ENCODE data around the gene CHP1. TPM values are rescaled to one million over a fixed set of nuclear protein-coding genes. Genes with fewer than 3 reads are reported as not detected.
A peak's percentile ranks its signal among the peaks of the same experiment; 100 is the strongest.

CHP1 gene
- polyA plus RNA-seq, 3 donors: 57.2 to 67.2 (median 58.8) TPM

DNA sequence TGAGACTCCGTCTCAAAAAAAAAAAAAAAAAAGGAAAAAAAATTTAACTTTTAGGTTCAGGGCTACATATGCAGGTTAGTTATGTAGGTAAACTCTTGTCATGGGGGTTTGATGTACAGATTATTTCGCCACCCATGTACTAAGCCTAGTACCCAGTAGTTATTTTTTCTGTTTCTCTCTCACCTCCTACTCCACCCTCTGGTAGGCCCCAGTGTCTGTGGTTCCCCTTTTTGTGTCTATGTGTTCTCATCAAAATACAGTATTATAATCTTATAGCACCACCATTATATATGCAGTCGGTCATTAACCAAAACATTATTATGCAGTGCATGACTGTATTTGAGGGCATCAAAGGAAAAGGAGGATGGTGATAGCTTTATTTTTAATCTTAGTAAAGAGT, 47.3 kb downstream of the CHP1 start:
- no peak overlapping the region for H3K4me2 ChIP-seq (replicated peaks; ENCODE audit: extremely low read depth, low read length, poor library complexity, severe bottlenecking)
- H3K27ac Mint-ChIP-seq: peak overlapping the region in 1 of 7 donors; percentile 53
- no peaks in the 10 kb centered on the region for H4K20me1 ChIP-seq (ENCODE audit: insufficient read depth, low read length)
- no peak overlapping the region for H2AFZ ChIP-seq (ENCODE audit: insufficient read depth, low read depth, low read length, poor library complexity, severe bottlenecking)
- TF ChIP-seq CTCF (IDR thresholded peaks at IDR 0.05): no peak
- no peaks in the 10 kb centered on the region for H3K9me3 ChIP-seq (replicated peaks in 1 of 2; ENCODE audit: control insufficient read depth in 1 of 2, insufficient read depth in 1 of 2, low read length in 2 of 2)
- no CpG with 5 or more reads among the region's 3 CpGs for WGBS (ENCODE audit: insufficient coverage)
- peaks cover 4% of the 10 kb centered on the region in 2 donors for H3K4me1 ChIP-seq (ENCODE audit: control insufficient read depth in 1 of 2, insufficient read depth in 2 of 2, low read length in 2 of 2)
- peaks cover 40 to 77% of the 10 kb centered on the region in 2 donors for H3K36me3 ChIP-seq (replicated peaks in 1 of 2; ENCODE audit: control insufficient read depth in 1 of 2, insufficient read depth in 2 of 2, low read length in 2 of 2)
- H3K4me3 ChIP-seq (replicated peaks in 1 of 3; ENCODE audit: low read depth in 2 of 3, low read length in 3 of 3): no peak overlapping the region
- H3K9me3 Mint-ChIP-seq: no peaks in the 10 kb centered on the region
- intact Hi-C loops (cut with micrococcal nuclease): no loop called here
- H3K9ac ChIP-seq (ENCODE audit: insufficient read depth, low read length, poor library complexity, severe bottlenecking): no peak overlapping the region
- peaks cover 9% of the 10 kb centered on the region for H3K4me1 Mint-ChIP-seq
- no peaks in the 10 kb centered on the region for H3K27me3 Mint-ChIP-seq (ENCODE audit: low read depth in 3 of 3)
- H3K79me2 ChIP-seq (ENCODE audit: insufficient read depth, low read length): no peaks in the 10 kb centered on the region
- no peaks in the 10 kb centered on the region for H3K27me3 ChIP-seq (ENCODE audit: control insufficient read depth in 2 of 2, insufficient read depth in 2 of 2, low read length in 2 of 2)
- no peak overlapping the region for H3K27ac ChIP-seq (ENCODE audit: low read depth in 1 of 2, low read length in 2 of 2)
- no peak overlapping the region for H3K4me3 Mint-ChIP-seq
- peaks cover 47 to 74% of the 10 kb centered on the region in 2 donors for H3K36me3 Mint-ChIP-seq
- DNase-seq: no peak

GRCh38 chr15:41279535-41280283, 48.6 kb downstream of the CHP1 start:
- Mint-ChIP-seq H3K36me3 (peaks cover 38 to 64% of the 10 kb centered on the region in 2 donors), H3K4me3 (no peak overlapping the region), H3K9me3 (no peaks in the 10 kb centered on the region), H3K4me1 (peaks cover 12% of the 10 kb centered on the region), H3K27me3 (ENCODE audit: low read depth in 3 of 3) (peaks cover 0 to 2% (median 0%) of the 10 kb centered on the region in 3 donors), H3K27ac (peak overlapping the region in 3 of 7 donors; percentile 7 to 70 (median 21))
- peaks cover 10% of the 10 kb centered on the region for H3K79me2 ChIP-seq (ENCODE audit: insufficient read depth, low read length)
- intact Hi-C loops (cut with micrococcal nuclease): loop anchor here (5.0 to 10.0 kb wide), 2 partner anchors 53 to 135 kb away; partner anchors contain the start of genes RTF1 (in 2 of the 2), NUSAP1 (in 1 of the 2) and OIP5 (in 1 of the 2)
- peaks cover 8 to 10% of the 10 kb centered on the region in 2 donors for H3K4me1 ChIP-seq (ENCODE audit: control insufficient read depth in 1 of 2, insufficient read depth in 2 of 2, low read length in 2 of 2)
- no peaks in the 10 kb centered on the region for H3K27me3 ChIP-seq (ENCODE audit: control insufficient read depth in 2 of 2, insufficient read depth in 2 of 2, low read length in 2 of 2)
- H3K4me2 ChIP-seq (replicated peaks; ENCODE audit: extremely low read depth, low read length, poor library complexity, severe bottlenecking): no peak overlapping the region
- no peak overlapping the region for H3K27ac ChIP-seq (ENCODE audit: low read depth in 1 of 2, low read length in 2 of 2)
- H4K20me1 ChIP-seq (ENCODE audit: insufficient read depth, low read length): no peaks in the 10 kb centered on the region
- no peak overlapping the region for H3K4me3 ChIP-seq (replicated peaks in 1 of 3; ENCODE audit: low read depth in 2 of 3, low read length in 3 of 3)
- no peak for DNase-seq
- no peak overlapping the region for H3K9ac ChIP-seq (ENCODE audit: insufficient read depth, low read length, poor library complexity, severe bottlenecking)
- WGBS (ENCODE audit: insufficient coverage): 100% methylated on average over 1 of the region's 1 CpG
- peaks cover 34 to 63% of the 10 kb centered on the region in 2 donors for H3K36me3 ChIP-seq (replicated peaks in 1 of 2; ENCODE audit: control insufficient read depth in 1 of 2, insufficient read depth in 2 of 2, low read length in 2 of 2)
- H3K9me3 ChIP-seq (replicated peaks in 1 of 2; ENCODE audit: control insufficient read depth in 1 of 2, insufficient read depth in 1 of 2, low read length in 2 of 2): no peaks in the 10 kb centered on the region
- no peak for TF ChIP-seq CTCF (IDR thresholded peaks at IDR 0.05)
- no peak overlapping the region for H2AFZ ChIP-seq (ENCODE audit: insufficient read depth, low read depth, low read length, poor library complexity, severe bottlenecking)

All from CD14-positive monocyte (primary cell).